ENCODE data around the gene MRPS16.

MRPS16 gene

DNA sequence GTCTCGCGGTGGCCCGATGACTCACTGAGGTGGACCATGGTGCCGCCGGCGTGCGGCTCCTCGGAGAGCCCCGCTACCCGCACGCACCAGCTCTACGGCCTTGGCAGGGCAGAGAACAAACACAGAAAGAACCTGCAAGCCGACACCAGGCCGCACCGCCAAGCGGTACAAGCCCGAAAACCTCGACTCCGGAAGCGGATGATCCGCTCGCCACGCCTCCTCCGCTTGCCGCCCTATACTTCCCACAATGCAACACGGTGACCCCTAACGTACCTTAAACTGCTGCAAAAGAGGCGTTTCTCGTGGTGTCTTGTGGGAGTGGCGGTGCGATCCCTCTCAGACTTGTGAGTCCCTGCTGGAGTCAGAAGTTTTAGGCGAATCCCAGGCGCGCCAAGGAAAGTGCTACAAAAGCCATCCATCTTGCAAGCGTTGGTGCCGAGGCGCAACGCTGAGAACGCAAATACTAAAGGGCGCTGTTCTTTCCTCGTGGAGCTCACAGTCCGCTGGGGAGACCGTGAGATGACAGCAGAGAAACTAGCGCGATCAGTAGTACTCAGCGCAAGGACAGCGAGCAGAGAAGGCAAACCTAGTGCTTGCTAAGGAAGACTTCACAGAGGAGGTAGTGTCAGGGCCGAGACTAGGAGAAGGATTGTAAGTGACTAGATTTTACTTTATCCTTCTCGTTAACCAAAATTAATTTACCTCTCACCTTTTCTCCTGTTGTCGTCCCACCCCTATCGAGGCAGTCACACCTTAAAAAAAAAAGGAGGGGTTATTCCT is at the start of gene MRPS16:
TSS of gene MRPS16 (minus strand) at position 200 of the 780 bp plus-strand sequence. CDS start at position 38, 162 bp downstream.
- H3K4me1 ChIP-seq (ENCODE audit: control insufficient read depth in 1 of 2, insufficient read depth in 1 of 2, low read depth in 1 of 2, low read length in 1 of 2) = peaks cover 17 to 19% of the 10 kb centered on the region in 2 experiments
- H3K9me3 ChIP-seq = no peaks in the 10 kb centered on the region
- no peaks in the 10 kb centered on the region for H3K36me3 ChIP-seq
- H3K4me3 ChIP-seq (ENCODE audit: low read depth in 1 of 2, low read length in 1 of 2) = peak within 1 kb of the TSS; percentile 85 to 92
- TF ChIP-seq, protein P1, sequence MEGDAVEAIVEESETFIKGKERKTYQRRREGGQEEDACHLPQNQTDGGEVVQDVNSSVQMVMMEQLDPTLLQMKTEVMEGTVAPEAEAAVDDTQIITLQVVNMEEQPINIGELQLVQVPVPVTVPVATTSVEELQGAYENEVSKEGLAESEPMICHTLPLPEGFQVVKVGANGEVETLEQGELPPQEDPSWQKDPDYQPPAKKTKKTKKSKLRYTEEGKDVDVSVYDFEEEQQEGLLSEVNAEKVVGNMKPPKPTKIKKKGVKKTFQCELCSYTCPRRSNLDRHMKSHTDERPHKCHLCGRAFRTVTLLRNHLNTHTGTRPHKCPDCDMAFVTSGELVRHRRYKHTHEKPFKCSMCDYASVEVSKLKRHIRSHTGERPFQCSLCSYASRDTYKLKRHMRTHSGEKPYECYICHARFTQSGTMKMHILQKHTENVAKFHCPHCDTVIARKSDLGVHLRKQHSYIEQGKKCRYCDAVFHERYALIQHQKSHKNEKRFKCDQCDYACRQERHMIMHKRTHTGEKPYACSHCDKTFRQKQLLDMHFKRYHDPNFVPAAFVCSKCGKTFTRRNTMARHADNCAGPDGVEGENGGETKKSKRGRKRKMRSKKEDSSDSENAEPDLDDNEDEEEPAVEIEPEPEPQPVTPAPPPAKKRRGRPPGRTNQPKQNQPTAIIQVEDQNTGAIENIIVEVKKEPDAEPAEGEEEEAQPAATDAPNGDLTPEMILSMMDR (IDR thresholded peaks at IDR 0.05) = peak; percentile 45
- H3K27me3 ChIP-seq = no peaks in the 10 kb centered on the region
- peak within 1 kb of the TSS; percentile 88 for H3K27ac ChIP-seq

DNA sequence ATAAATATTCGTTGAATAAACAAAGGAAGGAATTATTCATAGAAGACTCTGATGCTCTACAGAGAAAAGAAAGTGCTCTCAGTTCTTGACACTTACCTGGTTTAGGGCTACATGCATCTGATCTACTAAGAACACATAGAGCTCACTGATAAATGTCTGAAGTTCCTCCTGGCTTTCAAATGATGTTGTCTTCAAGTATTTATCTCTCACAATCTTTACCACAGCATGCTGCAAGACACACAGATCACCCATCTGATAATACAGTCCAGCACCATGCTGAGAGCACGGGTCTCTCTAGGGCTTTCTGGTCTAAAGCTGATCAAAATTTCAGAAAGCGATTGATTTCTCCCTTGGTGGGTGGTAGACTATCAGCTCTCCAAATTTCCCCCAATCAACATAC is 44.5 kb upstream of the MRPS16 start:
- no peak overlapping the region for H3K4me3 ChIP-seq (ENCODE audit: low read depth in 1 of 2, low read length in 1 of 2)
- no peaks in the 10 kb centered on the region for H3K9me3 ChIP-seq
- no peak overlapping the region for H3K27ac ChIP-seq
- no peaks in the 10 kb centered on the region for H3K4me1 ChIP-seq (ENCODE audit: control insufficient read depth in 1 of 2, insufficient read depth in 1 of 2, low read depth in 1 of 2, low read length in 1 of 2)
- no peaks in the 10 kb centered on the region for H3K36me3 ChIP-seq
- peaks cover 3% of the 10 kb centered on the region for H3K27me3 ChIP-seq
- TF ChIP-seq, protein P1 (IDR thresholded peaks at IDR 0.05) = no peak

DNA sequence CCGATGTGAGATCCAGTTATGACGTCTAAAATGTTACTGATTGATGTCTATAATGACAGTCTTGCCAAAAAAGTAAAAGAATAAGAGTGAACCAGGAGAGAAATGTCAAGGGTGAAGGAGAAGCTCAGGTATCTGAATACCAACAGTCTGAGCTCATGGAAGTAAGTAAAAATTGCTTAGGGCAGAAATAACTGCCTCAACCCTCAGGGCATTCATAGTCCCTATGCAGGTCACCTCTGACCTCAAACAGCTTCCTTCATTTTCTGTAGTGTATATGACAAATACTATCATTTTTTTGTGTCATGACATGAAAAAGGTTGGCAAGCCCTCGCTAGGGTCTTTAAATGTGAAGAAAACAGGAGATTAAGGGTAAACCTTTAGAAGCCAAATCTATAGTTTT is 41.0 kb upstream of the MRPS16 start:
- Histone ChIP-seq H3K4me3 (ENCODE audit: low read depth in 1 of 2, low read length in 1 of 2) (no peak overlapping the region), H3K27ac (no peak overlapping the region), H3K4me1 (ENCODE audit: control insufficient read depth in 1 of 2, insufficient read depth in 1 of 2, low read depth in 1 of 2, low read length in 1 of 2) (no peaks in the 10 kb centered on the region), H3K36me3 (no peaks in the 10 kb centered on the region), H3K9me3 (no peaks in the 10 kb centered on the region), H3K27me3 (peaks cover 3% of the 10 kb centered on the region)
- TF ChIP-seq, protein P1 (IDR thresholded peaks at IDR 0.05) = no peak

DNA sequence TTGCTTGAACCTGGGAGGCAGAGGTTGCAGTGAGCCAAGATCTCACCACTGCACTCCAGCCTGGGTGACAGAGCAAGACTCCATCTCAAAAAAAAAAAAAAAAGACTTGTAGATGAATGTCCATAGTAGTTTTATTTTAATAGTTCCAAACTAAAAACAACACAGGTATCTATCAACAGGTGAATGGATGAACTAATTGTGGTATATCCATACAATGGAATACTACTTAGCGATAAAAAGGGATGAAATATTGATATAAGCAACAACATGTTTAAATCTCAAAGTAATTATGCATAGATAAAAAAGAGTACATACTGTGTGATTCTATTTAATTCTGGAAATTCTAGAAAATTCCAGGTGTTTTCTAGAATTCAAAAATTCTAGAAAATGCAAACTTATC is 37.5 kb upstream of the MRPS16 start:
- TF ChIP-seq, protein P1 (IDR thresholded peaks at IDR 0.05) = no peak
- H3K36me3 ChIP-seq = no peaks in the 10 kb centered on the region
- no peak overlapping the region for H3K4me3 ChIP-seq (ENCODE audit: low read depth in 1 of 2, low read length in 1 of 2)
- peaks cover 3% of the 10 kb centered on the region for H3K27me3 ChIP-seq
- H3K27ac ChIP-seq = no peak overlapping the region
- no peaks in the 10 kb centered on the region for H3K4me1 ChIP-seq (ENCODE audit: control insufficient read depth in 1 of 2, insufficient read depth in 1 of 2, low read depth in 1 of 2, low read length in 1 of 2)
- H3K9me3 ChIP-seq = no peaks in the 10 kb centered on the region

DNA sequence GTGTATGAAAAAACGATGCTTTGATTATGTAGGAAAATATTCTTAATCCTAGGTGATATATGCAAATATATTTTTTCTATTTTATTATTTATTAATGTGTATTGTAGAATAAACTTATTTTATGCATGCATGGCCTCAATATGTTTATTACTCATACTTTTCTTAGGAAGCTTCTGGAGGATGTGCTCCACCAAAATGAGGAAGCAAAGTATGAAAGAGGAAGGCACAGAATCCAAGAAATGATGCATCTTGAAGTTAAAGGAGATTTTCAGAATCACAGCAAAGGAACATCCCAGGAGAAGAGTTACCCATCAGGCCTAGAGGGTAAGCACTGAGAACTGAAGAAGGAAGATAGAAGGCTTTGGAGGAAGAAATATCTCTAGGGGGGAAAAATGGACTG is 35.0 kb upstream of the MRPS16 start:
- no peaks in the 10 kb centered on the region for H3K27me3 ChIP-seq
- H3K36me3 ChIP-seq = no peaks in the 10 kb centered on the region
- TF ChIP-seq, protein P1 (IDR thresholded peaks at IDR 0.05) = no peak

More for the DNA sequence above, 35.0 kb upstream of the MRPS16 start:
- Histone ChIP-seq H3K9me3 (no peaks in the 10 kb centered on the region), H3K4me1 (ENCODE audit: control insufficient read depth in 1 of 2, insufficient read depth in 1 of 2, low read depth in 1 of 2, low read length in 1 of 2) (no peaks in the 10 kb centered on the region), H3K4me3 (ENCODE audit: low read depth in 1 of 2, low read length in 1 of 2) (no peak overlapping the region), H3K27ac (no peak overlapping the region)
